Measurements from ENCODE around the gene ELFN2.

GRCh38 chr22:37376643-37377042 is 50.6 kb downstream of the ELFN2 start:
- TF ChIP-seq POLR2A (IDR thresholded peaks at IDR 0.05): no peak
- TF ChIP-seq CTCF (IDR thresholded peaks at IDR 0.05): no peak
- TF ChIP-seq POLR2AphosphoS5 (IDR thresholded peaks at IDR 0.05): no peak
- TF ChIP-seq EP300 (IDR thresholded peaks at IDR 0.05; ENCODE audit: low read depth): no peak

Data from transverse colon (tissue), 4 donors.